LNCaP clone FGC (cell line): ENCODE measurements around the gene SLCO2A1.

ENCODE experiments used
- DNase-seq: peaks from one replicate; pipeline ENCODE4 v3.0.0-alpha.2; 2011; ENCODE audit warnings: low read depth
- H3K4me3 ChIP-seq: 2 replicates; pipeline ENCODE4 v1.5.1; 2011; ENCODE audit warnings: mild to moderate bottlenecking, low read depth, low read length, control low read depth
- TF ChIP-seq, protein P1 (sequence below): IDR thresholded peaks from 2 replicates; pipeline ENCODE4 v1.5.1; 2012; ENCODE audit warnings: mild to moderate bottlenecking; ENCODE audit not compliant: control insufficient read depth, insufficient read depth; ENCODE audit errors: extremely low read depth

SLCO2A1 gene

DNA sequence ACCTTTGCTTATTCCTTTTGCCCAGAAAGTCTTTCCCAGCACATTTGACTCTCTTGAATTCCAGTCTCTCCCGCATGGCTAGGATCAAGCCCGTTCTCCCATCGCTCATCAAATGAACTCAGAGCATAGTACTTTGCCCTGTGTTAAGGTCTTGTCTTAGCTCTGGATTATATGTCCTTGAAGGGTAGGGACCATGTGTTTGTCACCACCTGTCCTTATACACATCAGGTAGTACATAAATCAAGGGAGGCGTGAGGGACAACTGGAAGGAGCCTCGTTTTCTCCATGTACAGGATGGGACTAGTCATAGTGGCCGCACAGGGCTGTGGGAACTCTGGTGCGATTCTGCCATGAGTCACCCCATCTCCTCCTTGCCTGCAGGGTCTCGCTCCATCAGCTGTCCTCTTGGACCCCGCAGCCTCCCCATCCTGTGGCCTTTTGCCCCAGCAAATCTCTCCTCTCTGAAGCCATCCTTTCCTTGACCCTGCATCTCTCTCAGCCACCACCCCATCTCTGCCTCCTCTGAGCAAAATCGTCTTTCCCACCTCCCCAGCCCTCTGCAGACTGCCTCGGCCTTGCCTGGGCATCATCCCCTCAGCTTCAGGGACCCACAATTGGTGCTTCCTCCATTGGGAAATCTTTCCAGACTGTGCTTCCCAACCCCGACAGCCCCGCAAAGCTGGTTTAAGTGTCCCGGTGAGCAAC is 100.7 kb downstream of the SLCO2A1 start:
- no peak overlapping the region for H3K4me3 ChIP-seq
- TF ChIP-seq, protein P1, sequence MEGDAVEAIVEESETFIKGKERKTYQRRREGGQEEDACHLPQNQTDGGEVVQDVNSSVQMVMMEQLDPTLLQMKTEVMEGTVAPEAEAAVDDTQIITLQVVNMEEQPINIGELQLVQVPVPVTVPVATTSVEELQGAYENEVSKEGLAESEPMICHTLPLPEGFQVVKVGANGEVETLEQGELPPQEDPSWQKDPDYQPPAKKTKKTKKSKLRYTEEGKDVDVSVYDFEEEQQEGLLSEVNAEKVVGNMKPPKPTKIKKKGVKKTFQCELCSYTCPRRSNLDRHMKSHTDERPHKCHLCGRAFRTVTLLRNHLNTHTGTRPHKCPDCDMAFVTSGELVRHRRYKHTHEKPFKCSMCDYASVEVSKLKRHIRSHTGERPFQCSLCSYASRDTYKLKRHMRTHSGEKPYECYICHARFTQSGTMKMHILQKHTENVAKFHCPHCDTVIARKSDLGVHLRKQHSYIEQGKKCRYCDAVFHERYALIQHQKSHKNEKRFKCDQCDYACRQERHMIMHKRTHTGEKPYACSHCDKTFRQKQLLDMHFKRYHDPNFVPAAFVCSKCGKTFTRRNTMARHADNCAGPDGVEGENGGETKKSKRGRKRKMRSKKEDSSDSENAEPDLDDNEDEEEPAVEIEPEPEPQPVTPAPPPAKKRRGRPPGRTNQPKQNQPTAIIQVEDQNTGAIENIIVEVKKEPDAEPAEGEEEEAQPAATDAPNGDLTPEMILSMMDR = no peak
- no peak for DNase-seq

DNA sequence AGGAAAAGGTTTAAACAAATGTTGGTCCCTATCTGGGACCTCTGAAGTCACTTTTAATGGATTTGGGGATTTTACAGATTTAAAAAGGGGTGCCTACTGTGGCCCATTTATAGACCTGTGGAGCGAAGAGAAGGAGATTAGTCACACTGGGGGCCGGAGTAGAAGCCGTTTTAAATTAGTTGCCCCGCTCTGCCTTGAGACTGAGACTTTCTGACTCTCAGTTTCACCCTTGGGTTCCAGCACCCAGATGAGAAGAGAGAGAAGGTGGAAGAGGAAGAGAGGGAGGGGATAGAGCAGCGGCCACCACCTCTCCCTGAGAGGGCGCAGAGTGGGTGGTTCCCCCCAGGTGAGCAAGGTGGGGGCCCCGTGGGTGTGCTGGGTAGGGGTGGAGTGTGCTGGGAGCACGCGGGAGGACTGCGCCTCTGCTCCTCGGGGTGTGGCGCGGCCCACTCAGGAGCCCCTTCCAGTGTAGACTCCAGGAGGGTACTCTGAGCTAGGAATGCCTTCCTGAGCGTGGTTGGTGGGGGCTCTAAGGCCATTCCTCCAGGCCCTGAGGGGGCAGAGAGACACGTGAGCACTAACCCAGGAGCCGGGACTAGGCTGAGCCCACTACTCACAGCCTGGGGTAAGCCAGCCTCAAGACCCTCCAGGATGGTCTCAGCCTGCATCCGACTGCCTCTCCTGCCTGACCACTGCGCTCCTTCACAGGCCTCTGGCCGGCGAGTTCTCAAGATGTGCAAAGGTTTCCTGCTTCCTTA is 101.4 kb downstream of the SLCO2A1 start:
- DNase-seq = no peak
- no peak overlapping the region for H3K4me3 ChIP-seq
- TF ChIP-seq, protein P1 = no peak

DNA sequence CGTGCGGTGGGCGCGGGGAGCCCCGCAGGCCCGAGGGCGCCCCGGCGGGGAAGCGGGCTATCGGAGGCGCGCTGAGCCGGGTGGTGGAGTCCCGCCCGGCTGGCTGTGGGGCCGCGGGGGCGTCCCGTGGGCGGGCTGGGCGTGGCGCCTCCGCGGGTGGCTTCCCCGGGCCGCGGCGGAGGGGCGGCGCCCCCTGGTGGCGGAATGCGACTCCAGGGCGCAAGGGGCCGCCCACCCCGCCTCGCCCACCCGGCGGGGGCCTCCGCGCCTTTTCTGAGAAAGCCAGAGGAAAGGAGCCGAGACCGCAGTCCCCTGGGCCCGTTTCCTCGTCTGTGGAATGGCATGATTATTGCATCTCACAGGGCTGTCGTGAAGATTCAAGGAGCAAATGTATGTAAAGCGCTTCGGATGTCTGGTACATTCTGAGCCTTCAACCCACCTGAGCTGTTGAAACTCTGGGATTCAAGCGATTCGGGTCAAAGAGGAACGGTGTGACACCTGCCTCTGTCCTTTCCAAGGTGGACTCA is 102.1 kb downstream of the SLCO2A1 start:
- DNase-seq = no peak
- H3K4me3 ChIP-seq = no peak overlapping the region
- TF ChIP-seq, protein P1 = peak; percentile 80

DNA sequence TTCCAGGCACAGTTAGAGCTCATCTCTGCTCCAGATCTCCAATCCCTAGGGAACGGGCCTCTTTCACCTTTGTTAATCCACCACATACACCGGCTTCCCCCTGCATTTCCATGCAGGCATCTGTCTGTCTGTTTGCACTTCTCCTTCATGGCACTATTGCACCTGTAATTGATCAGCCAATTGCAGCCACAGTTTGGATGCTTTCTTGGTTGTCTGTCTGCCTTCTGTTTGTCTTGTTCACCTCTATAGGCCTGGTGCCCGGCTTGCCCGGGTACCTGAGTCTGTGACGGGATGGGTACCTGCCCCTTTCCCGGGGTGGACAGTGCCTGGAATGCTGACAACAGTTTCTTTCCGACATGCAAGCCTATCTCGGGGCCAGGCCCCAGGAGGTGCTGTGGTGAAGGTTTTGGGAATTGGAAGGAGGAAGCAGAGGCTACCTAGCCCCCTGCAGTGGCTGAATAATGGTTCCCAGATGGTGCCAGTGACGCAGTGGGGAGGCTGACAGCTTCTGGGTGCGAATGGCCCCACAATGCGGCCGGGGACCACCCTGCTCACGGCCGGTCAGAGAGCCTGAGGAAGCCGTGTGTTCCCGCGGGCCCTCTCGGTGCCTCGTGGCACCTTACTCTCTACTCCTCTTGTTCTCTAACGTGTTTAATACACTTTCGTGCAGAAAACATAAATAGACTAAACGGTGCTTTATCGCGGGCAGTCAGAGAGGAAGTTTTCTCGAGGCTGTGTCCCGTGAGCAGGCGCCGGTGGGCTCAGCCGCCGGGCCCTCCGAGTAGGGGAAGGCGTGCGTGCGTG is 102.8 kb downstream of the SLCO2A1 start:
- TF ChIP-seq, protein P1 = no peak
- H3K4me3 ChIP-seq = no peak overlapping the region
- no peak for DNase-seq

DNA sequence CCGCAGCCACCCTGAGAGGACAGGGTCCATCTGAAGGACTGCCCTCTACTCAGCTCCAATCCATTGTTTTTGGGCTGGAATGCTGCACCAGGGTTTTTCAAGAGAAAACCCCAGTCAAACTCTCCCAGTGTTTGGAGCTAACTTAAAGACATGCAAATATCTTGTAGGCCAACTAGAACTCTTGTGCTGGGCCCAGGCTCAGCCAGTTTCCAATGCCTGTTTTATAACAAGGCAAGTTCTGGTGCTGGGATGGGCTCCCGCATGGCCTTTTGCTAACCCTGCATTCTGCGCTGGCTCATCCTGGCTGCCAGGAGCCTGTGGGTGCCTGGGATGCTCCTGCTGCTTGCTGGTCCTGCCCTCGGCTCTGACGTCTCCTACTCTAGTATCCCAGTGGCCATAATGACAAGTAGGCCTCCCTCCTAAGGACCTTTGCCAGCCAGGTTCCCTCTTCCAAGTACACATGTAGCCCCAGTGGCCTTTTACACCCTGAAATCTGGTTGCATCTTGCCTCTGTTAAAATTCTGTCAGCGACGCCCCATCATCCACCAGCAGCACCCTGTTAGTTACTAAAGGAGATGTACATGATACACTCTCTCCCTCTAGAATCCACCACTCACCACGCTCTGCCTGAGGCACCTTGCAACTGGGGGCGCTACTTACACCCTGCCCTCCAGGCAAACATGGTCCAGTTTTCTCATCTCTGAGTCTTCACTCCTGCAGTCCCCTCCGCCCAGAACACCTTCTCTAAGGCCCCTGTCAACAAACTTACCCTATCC is 103.6 kb downstream of the SLCO2A1 start:
- no peak overlapping the region for H3K4me3 ChIP-seq
- no peak for DNase-seq
- TF ChIP-seq, protein P1 = no peak

DNA sequence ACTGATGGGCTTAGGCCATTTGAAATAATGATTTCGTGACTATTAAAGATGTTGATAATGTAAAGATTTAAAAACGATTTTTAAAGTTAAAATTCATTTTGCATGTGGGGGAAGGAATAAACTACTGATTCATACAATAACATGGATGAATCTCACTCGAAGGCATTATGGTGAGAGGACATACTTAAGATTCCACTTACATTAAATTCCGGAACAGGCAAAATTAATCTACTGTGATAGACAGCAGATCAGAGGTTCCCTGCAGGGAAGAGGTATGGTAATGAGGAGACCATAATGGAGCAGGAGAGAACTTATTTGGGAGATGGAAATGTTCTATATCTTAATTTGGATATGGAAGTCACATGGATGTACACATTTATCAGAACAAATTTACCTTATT is 105.7 kb downstream of the SLCO2A1 start:
- DNase-seq = no peak
- TF ChIP-seq, protein P1 = no peak
- no peak overlapping the region for H3K4me3 ChIP-seq
